Calu3 (cell line): ENCODE measurements around the gene NT5DC4. TPM values are rescaled to one million over a fixed set of nuclear protein-coding genes. Genes with fewer than 3 reads are reported as not detected.

ENCODE experiments used
- BruUV-seq: library from RNA; stranded (reverse); fragments of 400-500 nt; replicated peaks from 2 replicates; lab custom pipeline; 2021; lab: Mats Ljungman, UMichigan
- CTCF ChIA-PET: fragments of 300-600 bp; sonication (Branson Sonifier 250); formaldehyde crosslinking; loops from one replicate; lab custom pipeline; 2022; ENCODE audit warnings: antibody characterized with exemption; lab: Charles Lee
- DNase-seq: peaks from one replicate; pipeline ENCODE4 v3.0.0; 2022
- H3K27ac Mint-ChIP-seq: one replicate; pipeline ENCODE4 v1.8.0; 2022; ENCODE audit warnings: mixed read lengths; ENCODE audit not compliant: unreplicated experiment
- H3K27me3 Mint-ChIP-seq: one replicate; pipeline ENCODE4 v1.8.0; 2022; ENCODE audit warnings: mixed read lengths; ENCODE audit not compliant: unreplicated experiment
- H3K36me3 Mint-ChIP-seq: one replicate; pipeline ENCODE4 v1.8.0; 2022; ENCODE audit warnings: mild to moderate bottlenecking, moderate library complexity, mixed read lengths; ENCODE audit not compliant: insufficient read depth, unreplicated experiment
- H3K4me1 Mint-ChIP-seq: one replicate; pipeline ENCODE4 v1.8.0; 2022; ENCODE audit warnings: mild to moderate bottlenecking, low read depth, mixed read lengths; ENCODE audit not compliant: unreplicated experiment
- H3K4me3 Mint-ChIP-seq: one replicate; pipeline ENCODE4 v1.8.0; 2022; ENCODE audit warnings: mild to moderate bottlenecking, low read depth, moderate library complexity, mixed read lengths; ENCODE audit not compliant: unreplicated experiment
- H3K9me3 Mint-ChIP-seq: one replicate; pipeline ENCODE4 v1.8.0; 2022; ENCODE audit warnings: low read depth, mixed read lengths; ENCODE audit not compliant: unreplicated experiment
- CTCF ChIP-seq: fragments of 200-600 bp; IDR thresholded peaks from one replicate; pipeline ENCODE4 v1.8.0; 2022; ENCODE audit warnings: antibody characterized with exemption; ENCODE audit not compliant: unreplicated experiment
- intact Hi-C: fragments of 100-400 bp; cut with micrococcal nuclease; formaldehyde crosslinking; loops from one replicate; pipeline ENCODE4 v1.10.0; 2022; ENCODE audit not compliant: unreplicated experiment
- total RNA-seq: library from RNA; stranded (reverse); gene quantifications from 2 replicates; pipeline ENCODE4 v1.2.3, GENCODE V29; 2022

The NT5DC4 gene
- total RNA-seq, 1 experiment from 2014 or later = 10.1 TPM

GRCh38 chr2:112684415-112684775 lies 36.4 kb upstream of the NT5DC4 start:
- no peak for DNase-seq
- H3K36me3 Mint-ChIP-seq = no peaks in the 10 kb centered on the region
- H3K9me3 Mint-ChIP-seq = no peaks in the 10 kb centered on the region
- no peak overlapping the region for H3K27ac Mint-ChIP-seq
- no peaks in the 10 kb centered on the region for H3K27me3 Mint-ChIP-seq
- intact Hi-C loops = no loop called here
- H3K4me3 Mint-ChIP-seq = no peak overlapping the region
- no TSS peak for BruUV-seq
- TF ChIP-seq CTCF = no peak
- peaks cover 13% of the 10 kb centered on the region for H3K4me1 Mint-ChIP-seq
- CTCF ChIA-PET = interaction anchor here (1.2 kb wide), 1 partner anchor 8 kb away, joined by 4 read pairs; no protein-coding TSS in a partner anchor

GRCh38 chr2:112685271-112685884 lies 35.4 kb upstream of the NT5DC4 start:
- Mint-ChIP-seq H3K27ac (no peak overlapping the region), H3K4me1 (peaks cover 14% of the 10 kb centered on the region), H3K9me3 (no peaks in the 10 kb centered on the region), H3K27me3 (no peaks in the 10 kb centered on the region), H3K36me3 (no peaks in the 10 kb centered on the region), H3K4me3 (no peak overlapping the region)
- no peak for TF ChIP-seq CTCF
- BruUV-seq = no TSS peak
- CTCF ChIA-PET = interaction anchor here (0.6 to 1.3 kb wide), 7 partner anchors 10 to 1561 kb away, joined by 3 to 10 read pairs (median 4); partner anchors contain the start of gene SLC20A1
- no peak for DNase-seq
- intact Hi-C loops = no loop called here

GRCh38 chr2:112686348-112687217 lies 34.2 kb upstream of the NT5DC4 start:
- CTCF ChIA-PET = interaction anchor here (1.3 kb wide), 1 partner anchor 16 kb away, joined by 6 read pairs; no protein-coding TSS in a partner anchor
- no TSS peak for BruUV-seq
- H3K9me3 Mint-ChIP-seq = no peaks in the 10 kb centered on the region
- no peaks in the 10 kb centered on the region for H3K36me3 Mint-ChIP-seq
- intact Hi-C loops = no loop called here
- no peak overlapping the region for H3K27ac Mint-ChIP-seq
- no peak for DNase-seq
- H3K4me3 Mint-ChIP-seq = no peak overlapping the region
- H3K4me1 Mint-ChIP-seq = peaks cover 21% of the 10 kb centered on the region
- TF ChIP-seq CTCF = no peak
- no peaks in the 10 kb centered on the region for H3K27me3 Mint-ChIP-seq

- peaks cover 30% of the 10 kb centered on the region for H3K4me1 Mint-ChIP-seq
- no peak for DNase-seq
- H3K9me3 Mint-ChIP-seq = no peaks in the 10 kb centered on the region
- no peak overlapping the region for H3K4me3 Mint-ChIP-seq
- CTCF ChIA-PET = interaction anchor here (0.7 to 1.3 kb wide), 3 partner anchors 8 to 39 kb away, joined by 4 to 6 read pairs (median 6); no protein-coding TSS in a partner anchor
- no peak overlapping the region for H3K27ac Mint-ChIP-seq
- H3K36me3 Mint-ChIP-seq = no peaks in the 10 kb centered on the region
- H3K27me3 Mint-ChIP-seq = no peaks in the 10 kb centered on the region
- BruUV-seq = no TSS peak
- no peak for TF ChIP-seq CTCF
- intact Hi-C loops = no loop called here
Measured at GRCh38 chr2:112687522-112687921, 33.3 kb upstream of the NT5DC4 start.
